PC-3 (cell line): ENCODE data around the gene PACSIN1.

ENCODE experiments used
- EZH2 ChIP-seq: fragments of 300-600 bp; sonication (generic); IDR thresholded peaks from one replicate; pipeline ENCODE4 v1.6.1; 2017; ENCODE audit warnings: antibody characterized with exemption, mild to moderate bottlenecking, low read length; ENCODE audit not compliant: unreplicated experiment
- TF ChIP-seq, protein P1 (sequence below): fragments of 300-600 bp; sonication (generic); conservative IDR thresholded peaks from 2 replicates; pipeline ENCODE4 v1.5.1; 2017; ENCODE audit warnings: antibody characterized with exemption, low read depth, mild to moderate bottlenecking, low read length

DNA sequence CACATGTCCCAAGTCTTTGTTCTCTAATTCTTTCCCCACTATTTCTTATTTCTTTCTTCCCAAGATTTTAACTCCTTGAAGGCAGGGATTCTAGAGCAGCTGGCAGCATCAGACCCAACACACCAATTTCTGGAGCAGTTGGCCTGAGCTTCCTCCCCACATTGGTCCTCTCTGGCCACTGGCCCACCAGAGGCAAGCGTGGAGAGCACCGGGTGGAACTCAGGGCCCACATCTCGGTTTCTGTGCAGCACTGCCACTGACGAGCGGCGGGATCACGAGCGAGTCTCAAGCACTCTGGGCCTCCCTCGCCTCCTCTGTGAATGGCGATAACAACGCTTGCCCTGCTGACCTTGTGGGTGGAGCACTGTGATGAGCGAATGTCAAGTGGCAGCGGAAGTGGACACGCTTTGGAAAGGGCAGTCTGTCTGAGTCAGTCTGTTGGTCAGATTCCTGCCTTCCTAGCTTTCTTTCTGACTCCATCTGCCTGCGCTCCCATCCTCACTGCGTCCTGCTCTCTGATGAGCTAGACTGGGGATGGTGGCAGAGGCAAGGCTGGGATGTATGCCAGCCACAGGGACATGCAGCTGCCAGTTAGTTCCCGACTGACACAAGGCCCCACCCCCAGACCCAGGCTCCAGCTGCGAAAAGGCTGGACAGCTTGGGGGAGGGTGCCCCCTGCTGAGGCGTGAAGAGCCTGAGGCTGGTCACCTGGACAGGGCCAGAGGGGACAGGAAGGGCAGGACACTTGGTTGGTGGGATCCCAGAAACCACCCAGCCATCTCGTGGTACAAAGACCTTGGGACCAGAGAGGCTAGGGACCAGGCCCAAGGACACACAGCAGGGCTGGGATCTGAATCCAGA is 94.7 kb downstream of the PACSIN1 start:
- TF ChIP-seq, protein P1, sequence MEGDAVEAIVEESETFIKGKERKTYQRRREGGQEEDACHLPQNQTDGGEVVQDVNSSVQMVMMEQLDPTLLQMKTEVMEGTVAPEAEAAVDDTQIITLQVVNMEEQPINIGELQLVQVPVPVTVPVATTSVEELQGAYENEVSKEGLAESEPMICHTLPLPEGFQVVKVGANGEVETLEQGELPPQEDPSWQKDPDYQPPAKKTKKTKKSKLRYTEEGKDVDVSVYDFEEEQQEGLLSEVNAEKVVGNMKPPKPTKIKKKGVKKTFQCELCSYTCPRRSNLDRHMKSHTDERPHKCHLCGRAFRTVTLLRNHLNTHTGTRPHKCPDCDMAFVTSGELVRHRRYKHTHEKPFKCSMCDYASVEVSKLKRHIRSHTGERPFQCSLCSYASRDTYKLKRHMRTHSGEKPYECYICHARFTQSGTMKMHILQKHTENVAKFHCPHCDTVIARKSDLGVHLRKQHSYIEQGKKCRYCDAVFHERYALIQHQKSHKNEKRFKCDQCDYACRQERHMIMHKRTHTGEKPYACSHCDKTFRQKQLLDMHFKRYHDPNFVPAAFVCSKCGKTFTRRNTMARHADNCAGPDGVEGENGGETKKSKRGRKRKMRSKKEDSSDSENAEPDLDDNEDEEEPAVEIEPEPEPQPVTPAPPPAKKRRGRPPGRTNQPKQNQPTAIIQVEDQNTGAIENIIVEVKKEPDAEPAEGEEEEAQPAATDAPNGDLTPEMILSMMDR, result peak; percentile 28; the same call in 1 of the 2 replicates
- no peak for TF ChIP-seq EZH2
